Measurements from ENCODE around the gene DAGLA. TPM values are rescaled to one million over a fixed set of nuclear protein-coding genes. Genes with fewer than 3 reads are reported as not detected.

The DAGLA gene
- total RNA-seq, 1 donor from 2014 or later: 0.18 TPM

- no peak overlapping the region for H3K27ac Mint-ChIP-seq
Observed at GRCh38 chr11:61776561-61777075, 96.4 kb downstream of the DAGLA start.

DNA sequence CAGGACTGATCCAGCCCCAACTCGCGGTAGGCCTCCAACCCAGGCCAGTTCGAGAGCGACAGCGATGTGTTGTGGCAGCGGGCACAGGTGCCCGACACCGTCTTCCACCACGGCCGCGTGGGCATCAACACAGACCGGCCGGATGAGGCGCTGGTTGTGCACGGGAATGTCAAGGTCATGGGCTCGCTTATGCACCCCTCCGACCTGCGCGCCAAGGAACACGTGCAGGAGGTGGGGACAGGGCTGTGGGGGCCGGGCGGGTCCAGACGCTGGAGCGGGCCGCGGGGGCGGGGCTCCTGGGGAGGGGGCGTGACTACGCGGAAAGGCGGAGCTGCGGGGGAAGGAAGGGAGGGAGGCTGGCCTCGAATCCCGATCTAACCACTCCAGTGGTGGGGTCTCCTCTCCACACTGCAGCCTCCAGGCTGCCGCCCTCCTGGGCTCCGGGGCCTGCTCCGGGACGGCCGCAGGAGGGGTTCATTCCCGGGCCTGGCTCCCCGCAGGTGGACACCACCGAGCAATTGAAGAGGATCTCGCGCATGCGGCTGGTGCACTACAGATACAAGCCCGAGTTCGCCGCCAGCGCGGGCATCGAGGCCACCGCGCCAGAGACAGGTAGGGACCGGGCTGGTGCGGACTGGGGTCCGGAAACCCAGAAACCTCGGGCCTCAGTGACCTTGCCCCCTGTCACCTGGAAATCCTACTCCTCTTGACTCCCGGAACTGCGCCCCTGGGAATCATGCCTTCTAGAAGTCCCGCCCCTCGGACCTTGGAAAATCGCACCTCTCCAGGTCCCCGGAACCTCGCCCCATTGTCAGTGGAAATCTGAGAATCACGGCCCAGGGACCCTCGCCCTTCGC is 97.3 kb downstream of the DAGLA start:
- no peaks in the 10 kb centered on the region for H3K36me3 Mint-ChIP-seq (ENCODE audit: low read depth)
- intact Hi-C loops (cut with micrococcal nuclease): no loop called here
- DNase-seq (ENCODE audit: low spot score): peak; percentile 61
- peak overlapping the region; percentile 28 for H3K4me3 Mint-ChIP-seq
- peaks cover 8% of the 10 kb centered on the region for H3K4me1 Mint-ChIP-seq (ENCODE audit: low read depth)
- no peaks in the 10 kb centered on the region for H3K9me3 Mint-ChIP-seq
- no peak overlapping the region for H3K27ac Mint-ChIP-seq
- H3K27me3 Mint-ChIP-seq (ENCODE audit: insufficient read depth): no peaks in the 10 kb centered on the region

More at GRCh38 chr11:61776561-61777075, 96.4 kb downstream of the DAGLA start:
- H3K27me3 Mint-ChIP-seq (ENCODE audit: insufficient read depth): no peaks in the 10 kb centered on the region
- H3K4me3 Mint-ChIP-seq: peak overlapping the region; percentile 41
- intact Hi-C loops (cut with micrococcal nuclease): loop anchor here (1.0 kb wide), 1 partner anchor 24 kb away; the partner anchor contains the start of gene MYRF
- peaks cover 8% of the 10 kb centered on the region for H3K4me1 Mint-ChIP-seq (ENCODE audit: low read depth)
- H3K9me3 Mint-ChIP-seq: no peaks in the 10 kb centered on the region
- no peaks in the 10 kb centered on the region for H3K36me3 Mint-ChIP-seq (ENCODE audit: low read depth)
- peak; percentile 48 for DNase-seq (ENCODE audit: low spot score)

DNA sequence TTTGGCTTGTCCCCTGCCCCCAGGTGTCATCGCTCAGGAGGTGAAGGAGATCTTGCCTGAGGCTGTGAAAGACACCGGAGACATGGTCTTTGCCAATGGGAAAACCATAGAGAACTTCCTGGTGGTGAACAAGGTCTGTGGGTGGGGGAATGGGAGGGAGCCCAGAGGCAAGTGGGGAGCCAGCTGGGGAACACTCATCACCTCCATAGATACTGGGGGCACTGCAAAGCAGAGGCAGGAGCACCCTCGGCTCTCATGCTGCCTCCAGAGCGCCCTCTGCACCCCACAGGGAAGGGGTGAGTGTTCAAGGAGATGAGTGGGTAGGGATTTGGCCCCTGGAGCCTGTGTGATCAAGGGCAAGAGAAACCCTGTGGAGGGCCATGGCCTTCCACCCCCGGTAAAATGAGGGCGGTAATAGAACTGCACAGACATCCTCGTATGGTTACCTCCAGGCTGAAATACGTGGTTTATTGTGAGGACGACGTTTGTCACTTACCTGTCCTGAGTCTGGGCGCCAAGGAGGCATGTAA is 98.2 kb downstream of the DAGLA start:
- no peaks in the 10 kb centered on the region for H3K9me3 Mint-ChIP-seq
- H3K27ac Mint-ChIP-seq: no peak overlapping the region
- H3K4me3 Mint-ChIP-seq: no peak overlapping the region
- no peaks in the 10 kb centered on the region for H3K27me3 Mint-ChIP-seq (ENCODE audit: insufficient read depth)
- intact Hi-C loops (cut with micrococcal nuclease): no loop called here
- peaks cover 8% of the 10 kb centered on the region for H3K4me1 Mint-ChIP-seq (ENCODE audit: low read depth)
- no peaks in the 10 kb centered on the region for H3K36me3 Mint-ChIP-seq (ENCODE audit: low read depth)
- DNase-seq (ENCODE audit: low spot score): no peak

DNA sequence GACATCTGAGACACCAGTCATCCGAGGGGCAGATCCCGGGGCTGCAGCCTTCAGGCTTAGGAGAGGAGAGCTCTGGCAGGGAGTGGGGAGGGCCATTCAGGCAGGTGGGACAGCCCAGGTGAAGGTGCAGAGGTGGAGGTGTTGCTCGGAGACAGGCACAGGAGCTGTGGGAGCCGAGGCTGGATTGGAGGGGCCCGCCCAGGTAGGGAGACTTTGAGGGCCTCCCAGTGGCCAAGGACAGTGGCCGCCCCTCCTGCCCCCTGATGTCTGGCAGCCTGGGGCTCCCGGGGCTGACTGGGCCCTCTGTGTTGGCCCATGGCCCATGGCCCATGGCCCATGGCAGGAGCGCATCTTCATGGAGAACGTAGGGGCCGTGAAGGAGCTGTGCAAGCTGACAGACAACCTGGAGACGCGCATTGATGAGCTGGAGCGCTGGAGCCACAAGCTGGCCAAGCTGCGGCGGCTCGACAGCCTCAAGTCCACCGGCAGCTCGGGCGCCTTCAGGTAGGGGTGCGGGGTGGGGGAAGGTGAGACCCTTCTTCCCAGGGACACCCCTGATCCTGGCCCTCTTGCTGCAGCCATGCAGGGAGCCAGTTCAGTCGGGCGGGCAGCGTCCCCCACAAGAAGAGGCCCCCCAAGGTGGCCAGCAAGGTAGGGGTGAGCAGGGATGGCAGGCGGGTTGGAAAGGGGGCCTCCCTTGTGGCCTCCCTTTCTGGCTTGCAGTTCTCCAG is 98.9 kb downstream of the DAGLA start:
- Mint-ChIP-seq H3K9me3 (no peaks in the 10 kb centered on the region), H3K27ac (no peak overlapping the region), H3K27me3 (ENCODE audit: insufficient read depth) (no peaks in the 10 kb centered on the region), H3K4me3 (no peak overlapping the region), H3K36me3 (ENCODE audit: low read depth) (peaks cover 2% of the 10 kb centered on the region), H3K4me1 (ENCODE audit: low read depth) (peaks cover 8% of the 10 kb centered on the region)
- no peak for DNase-seq (ENCODE audit: low spot score)
- intact Hi-C loops (cut with micrococcal nuclease): no loop called here

GRCh38 chr11:61779666-61780525 is 99.7 kb downstream of the DAGLA start:
- Mint-ChIP-seq H3K27me3 (ENCODE audit: insufficient read depth) (no peaks in the 10 kb centered on the region), H3K27ac (no peak overlapping the region), H3K36me3 (ENCODE audit: low read depth) (peaks cover 6% of the 10 kb centered on the region), H3K4me3 (peak overlapping the region; percentile 40), H3K9me3 (no peaks in the 10 kb centered on the region), H3K4me1 (ENCODE audit: low read depth) (peaks cover 8% of the 10 kb centered on the region)
- DNase-seq (ENCODE audit: low spot score): no peak
- intact Hi-C loops (cut with micrococcal nuclease): no loop called here

DNA sequence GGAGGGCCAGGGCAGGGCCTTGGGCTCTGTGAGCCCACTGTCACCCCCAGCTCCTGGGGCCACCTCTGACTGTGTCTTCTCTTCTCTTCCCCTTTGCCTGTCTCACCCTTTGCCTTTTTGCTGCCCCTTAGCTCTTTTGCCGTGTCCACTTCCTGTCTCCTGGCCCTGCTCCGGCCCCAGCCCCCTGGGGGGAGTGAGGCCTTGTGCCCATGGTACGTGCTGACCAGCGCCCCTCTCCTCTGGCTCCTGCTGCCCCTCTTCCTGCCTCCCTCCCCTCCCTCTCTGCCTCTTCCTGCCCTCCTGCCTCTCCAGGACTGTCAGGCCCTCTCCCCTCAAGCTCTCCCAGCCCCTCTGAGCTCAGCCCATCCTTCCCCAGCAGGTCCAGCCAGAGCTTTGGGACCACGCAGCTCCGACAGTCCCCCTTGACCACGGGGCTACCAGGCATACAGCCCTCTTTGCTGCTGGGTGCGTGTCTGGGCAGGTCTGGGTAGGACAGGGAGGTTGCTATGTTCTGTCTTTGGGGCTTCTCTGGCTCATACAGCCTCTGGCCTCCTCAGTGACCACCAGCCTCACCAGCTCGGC is 100.5 kb downstream of the DAGLA start:
- Mint-ChIP-seq H3K4me3 (no peak overlapping the region), H3K9me3 (no peaks in the 10 kb centered on the region), H3K36me3 (ENCODE audit: low read depth) (peaks cover 11% of the 10 kb centered on the region), H3K4me1 (ENCODE audit: low read depth) (peaks cover 8% of the 10 kb centered on the region), H3K27me3 (ENCODE audit: insufficient read depth) (no peaks in the 10 kb centered on the region), H3K27ac (no peak overlapping the region)
- intact Hi-C loops (cut with micrococcal nuclease): no loop called here
- no peak for DNase-seq (ENCODE audit: low spot score)

GRCh38 chr11:61781585-61781984 is 101.4 kb downstream of the DAGLA start:
- intact Hi-C loops (cut with micrococcal nuclease): no loop called here
- Mint-ChIP-seq H3K27ac (no peak overlapping the region), H3K36me3 (ENCODE audit: low read depth) (peaks cover 11% of the 10 kb centered on the region), H3K27me3 (ENCODE audit: insufficient read depth) (no peaks in the 10 kb centered on the region), H3K4me1 (ENCODE audit: low read depth) (peaks cover 8% of the 10 kb centered on the region), H3K9me3 (no peaks in the 10 kb centered on the region), H3K4me3 (no peak overlapping the region)
- DNase-seq (ENCODE audit: low spot score): no peak

DNA sequence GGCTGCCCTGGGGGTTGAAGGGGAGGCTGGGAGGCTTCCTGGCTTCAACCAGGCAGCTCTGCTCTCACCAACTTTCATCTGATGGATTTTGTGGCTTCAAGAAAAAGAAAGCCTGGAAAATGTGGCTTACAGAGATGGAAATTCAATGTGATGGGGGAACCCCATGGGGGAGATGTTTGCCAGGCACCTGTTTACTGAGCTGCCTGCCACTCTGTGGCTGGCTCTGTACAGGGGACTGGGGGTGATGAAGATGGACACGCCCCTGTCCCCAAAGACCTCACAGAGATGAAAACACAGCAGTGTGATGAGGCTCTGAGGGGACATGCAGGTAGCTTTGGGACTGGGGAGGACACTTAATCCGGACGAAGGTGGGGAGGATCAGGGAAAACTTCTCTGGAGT is 102.1 kb downstream of the DAGLA start:
- H3K4me1 Mint-ChIP-seq (ENCODE audit: low read depth): peaks cover 8% of the 10 kb centered on the region
- DNase-seq (ENCODE audit: low spot score): no peak
- H3K27me3 Mint-ChIP-seq (ENCODE audit: insufficient read depth): no peaks in the 10 kb centered on the region
- no peak overlapping the region for H3K27ac Mint-ChIP-seq
- no peak overlapping the region for H3K4me3 Mint-ChIP-seq
- peaks cover 15% of the 10 kb centered on the region for H3K36me3 Mint-ChIP-seq (ENCODE audit: low read depth)
- no peaks in the 10 kb centered on the region for H3K9me3 Mint-ChIP-seq
- intact Hi-C loops (cut with micrococcal nuclease): no loop called here

DNA sequence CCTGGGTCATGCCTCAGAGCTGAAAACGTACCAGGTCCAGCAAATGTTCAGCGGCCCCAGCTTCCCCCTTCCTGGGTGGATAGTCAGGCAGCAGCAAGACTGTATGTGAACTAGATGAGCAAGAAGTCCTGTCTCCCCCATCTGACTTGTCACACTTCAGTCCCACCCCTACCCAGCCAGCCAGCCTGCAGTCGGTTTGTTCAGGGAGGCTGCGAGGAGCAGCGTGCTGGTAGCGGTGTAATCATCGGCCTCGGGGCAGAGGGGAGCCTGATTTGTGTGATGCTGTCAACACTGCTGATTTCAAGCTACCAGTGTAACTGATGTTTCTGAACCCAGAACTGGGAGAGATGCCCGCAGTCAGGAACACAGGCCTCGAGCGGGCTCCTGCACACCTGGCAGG is 102.7 kb downstream of the DAGLA start:
- Mint-ChIP-seq H3K4me3 (no peak overlapping the region), H3K9me3 (no peaks in the 10 kb centered on the region), H3K36me3 (ENCODE audit: low read depth) (peaks cover 15% of the 10 kb centered on the region), H3K27me3 (ENCODE audit: insufficient read depth) (no peaks in the 10 kb centered on the region), H3K27ac (no peak overlapping the region), H3K4me1 (ENCODE audit: low read depth) (peaks cover 6% of the 10 kb centered on the region)
- DNase-seq (ENCODE audit: low spot score): no peak
- intact Hi-C loops (cut with micrococcal nuclease): no loop called here

- no peaks in the 10 kb centered on the region for H3K27me3 Mint-ChIP-seq (ENCODE audit: insufficient read depth)
- no peaks in the 10 kb centered on the region for H3K9me3 Mint-ChIP-seq
- no peak for DNase-seq (ENCODE audit: low spot score)
- no peak overlapping the region for H3K4me3 Mint-ChIP-seq
- H3K4me1 Mint-ChIP-seq (ENCODE audit: low read depth): no peaks in the 10 kb centered on the region
- H3K36me3 Mint-ChIP-seq (ENCODE audit: low read depth): peaks cover 23% of the 10 kb centered on the region
- intact Hi-C loops (cut with micrococcal nuclease): no loop called here
- peak overlapping the region; percentile 48 for H3K27ac Mint-ChIP-seq
Observed at GRCh38 chr11:61783717-61784505, 103.7 kb downstream of the DAGLA start.

DNA sequence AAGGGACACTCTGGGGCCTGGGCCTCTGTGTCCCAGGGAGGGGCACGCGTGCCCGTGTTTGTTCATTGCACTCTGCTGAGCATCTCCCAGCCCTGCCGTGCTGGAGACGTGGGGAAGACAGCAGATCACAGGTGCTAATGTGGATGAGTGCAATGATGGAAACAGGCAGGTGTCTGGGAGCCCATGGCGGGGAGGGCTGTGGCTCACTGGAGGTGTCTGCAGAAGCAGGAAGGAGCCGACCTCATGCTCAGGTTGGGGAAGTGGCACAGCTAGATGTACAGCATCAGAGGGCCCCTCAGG is 104.3 kb downstream of the DAGLA start:
- H3K9me3 Mint-ChIP-seq: no peaks in the 10 kb centered on the region
- no peak overlapping the region for H3K27ac Mint-ChIP-seq
- H3K27me3 Mint-ChIP-seq (ENCODE audit: insufficient read depth): no peaks in the 10 kb centered on the region
- H3K4me3 Mint-ChIP-seq: no peak overlapping the region
- intact Hi-C loops (cut with micrococcal nuclease): no loop called here
- no peak for DNase-seq (ENCODE audit: low spot score)
- peaks cover 28% of the 10 kb centered on the region for H3K36me3 Mint-ChIP-seq (ENCODE audit: low read depth)
- H3K4me1 Mint-ChIP-seq (ENCODE audit: low read depth): peaks cover 2% of the 10 kb centered on the region
